ENCODE results near the gene TDRD10. TPM values are rescaled to one million over a fixed set of nuclear protein-coding genes. Genes with fewer than 3 reads are reported as not detected.

Gene TDRD10
- total RNA-seq, 1 experiment from 2014 or later: not detected

DNA sequence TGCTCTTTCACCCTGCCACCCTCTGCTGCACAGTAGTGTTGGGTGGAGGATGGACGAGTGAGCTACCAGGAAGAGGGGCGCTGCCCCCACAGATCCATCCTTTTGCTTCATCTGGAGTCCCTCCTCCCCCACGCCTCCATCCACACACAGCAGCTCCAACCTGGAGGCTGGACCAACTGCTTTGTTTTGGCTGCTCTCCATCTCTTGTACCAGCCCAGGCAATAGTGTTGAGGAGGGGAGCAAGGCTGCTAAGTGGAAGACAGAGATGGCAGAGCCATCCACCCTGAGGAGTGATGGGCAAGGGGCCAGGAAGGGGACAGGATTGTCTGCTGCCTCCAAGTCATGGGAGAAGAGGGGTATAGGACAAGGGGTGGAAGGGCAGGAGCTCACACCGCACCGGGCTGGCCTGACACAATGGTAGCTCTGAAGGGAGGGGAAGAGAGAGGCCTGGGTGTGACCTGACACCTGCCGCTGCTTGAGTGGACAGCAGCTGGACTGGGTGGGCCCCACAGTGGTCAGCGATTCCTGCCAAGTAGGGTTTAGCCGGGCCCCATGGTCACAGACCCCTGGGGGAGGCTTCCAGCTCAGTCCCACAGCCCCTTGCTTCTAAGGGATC, 74.0 kb downstream of the TDRD10 start:
- no peak for DNase-seq (ENCODE audit: low read depth)

DNA sequence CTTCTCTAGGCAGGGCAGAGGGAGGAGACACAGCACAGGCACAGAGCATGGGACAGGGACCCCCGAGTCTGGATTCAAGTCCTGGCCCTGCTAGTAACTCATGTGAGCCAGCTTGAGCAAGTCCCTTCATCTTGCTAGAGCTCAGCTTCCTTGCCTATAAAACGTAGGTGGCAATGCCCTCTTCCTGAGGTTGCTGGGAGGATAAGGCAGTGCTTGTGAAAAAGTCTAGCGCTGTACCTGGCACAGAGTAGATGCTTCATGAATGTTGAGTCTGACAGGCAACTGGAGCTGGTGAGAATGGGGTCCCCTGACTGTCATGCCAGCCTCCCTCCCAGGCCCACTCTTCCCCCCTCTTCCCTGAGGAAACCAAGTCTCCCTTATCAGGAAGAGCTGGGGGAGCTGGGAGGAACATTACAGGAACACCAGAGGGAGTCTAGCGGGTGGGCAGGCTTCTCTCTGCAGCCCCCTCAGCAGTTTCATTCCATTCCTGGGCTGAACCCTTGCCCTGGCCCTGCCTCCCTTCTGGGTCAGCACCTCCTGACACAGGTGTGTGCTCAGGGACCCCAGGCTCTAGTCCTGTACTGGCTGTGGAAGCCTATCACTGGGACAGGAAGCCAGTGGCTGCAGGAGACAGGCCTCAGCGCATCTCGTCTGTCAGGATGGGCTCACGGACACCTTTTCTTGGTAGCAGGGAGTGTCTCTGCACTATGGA, 75.5 kb downstream of the TDRD10 start:
- no peak for DNase-seq (ENCODE audit: low read depth)

- DNase-seq (ENCODE audit: low read depth): no peak
Observed at GRCh38 chr1:154578058-154578418, 76.0 kb downstream of the TDRD10 start.

GRCh38 chr1:154579374-154579773, 77.4 kb downstream of the TDRD10 start:
- no peak for DNase-seq (ENCODE audit: low read depth)

GRCh38 chr1:154581766-154582165, 79.7 kb downstream of the TDRD10 start:
- no peak for DNase-seq (ENCODE audit: low read depth)

DNA sequence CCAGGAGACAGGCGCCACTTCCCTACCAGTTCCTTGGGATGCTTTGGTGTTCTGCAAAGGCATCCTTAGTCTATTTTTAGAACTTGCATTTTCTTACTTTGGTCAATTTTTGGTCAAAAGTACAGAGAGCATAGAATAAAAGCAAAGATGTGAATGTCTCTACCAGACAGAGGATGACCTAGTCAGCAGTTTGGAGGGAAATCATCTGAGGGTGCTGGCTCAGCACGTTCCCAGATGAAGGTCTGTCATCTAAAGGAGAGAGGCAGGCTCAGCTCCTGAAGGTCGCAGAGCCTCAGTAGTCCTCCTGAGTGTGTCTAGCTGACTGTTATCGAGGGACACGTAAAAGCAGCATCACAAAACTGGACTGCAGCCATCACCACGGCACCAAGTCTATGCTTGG, 80.9 kb downstream of the TDRD10 start:
- DNase-seq (ENCODE audit: low read depth): no peak

DNA sequence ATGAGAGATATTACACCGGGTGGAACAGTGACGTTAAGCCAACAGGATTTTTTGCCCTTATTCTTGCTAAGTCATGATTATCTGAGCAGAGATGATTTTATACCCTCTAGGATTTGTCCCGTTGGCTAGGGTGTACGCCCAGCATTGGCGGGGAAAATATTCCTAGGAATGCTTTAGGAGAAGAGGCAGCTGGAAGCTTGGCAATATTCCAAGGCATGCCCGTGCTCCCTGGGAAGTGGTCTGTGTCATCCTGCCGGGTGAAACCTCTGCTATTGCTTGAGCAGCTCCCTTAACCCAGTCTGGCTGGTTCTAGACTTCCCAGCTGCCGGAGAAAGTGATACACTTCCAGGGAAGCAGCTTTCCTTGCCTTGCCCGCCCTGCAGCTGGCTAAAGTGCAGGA, 81.8 kb downstream of the TDRD10 start:
- DNase-seq (ENCODE audit: low read depth): no peak

DNA sequence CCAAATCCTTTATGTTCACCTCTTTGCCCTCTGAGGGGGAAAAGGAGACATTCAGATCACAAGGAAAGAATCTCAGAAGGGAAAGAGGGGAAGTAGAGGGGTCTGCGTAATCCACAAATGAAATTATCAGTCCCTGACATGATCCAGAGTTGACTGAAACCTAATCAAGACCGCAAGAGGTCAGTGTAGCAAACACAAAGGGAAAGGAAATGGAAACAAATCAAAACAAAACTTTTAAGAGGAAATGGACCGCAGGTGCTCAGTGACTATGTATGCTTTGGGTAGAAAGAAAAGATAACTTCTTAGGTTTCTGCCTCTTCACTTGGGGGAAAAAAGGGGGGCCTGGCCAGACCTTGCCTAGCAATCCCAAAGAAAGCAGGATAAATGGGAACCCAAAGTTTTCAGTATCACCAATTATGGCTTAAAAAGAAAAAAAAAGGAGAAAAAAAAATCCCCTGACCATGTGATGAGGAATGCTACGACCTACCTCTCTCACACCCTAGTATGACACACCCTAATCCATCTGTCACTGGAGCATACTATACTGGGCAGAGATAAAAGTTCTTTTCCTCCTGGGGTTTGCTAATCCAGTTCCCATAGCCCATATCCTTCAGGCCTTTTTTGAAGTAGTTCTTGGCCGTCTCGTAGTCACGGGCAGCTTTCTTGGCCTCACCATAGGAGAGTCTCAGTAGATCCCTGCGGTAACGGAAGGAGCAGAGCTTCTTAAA, 82.4 kb downstream of the TDRD10 start:
- DNase-seq (ENCODE audit: low read depth): no peak

- no peak for DNase-seq (ENCODE audit: low read depth)
Observed at GRCh38 chr1:154586231-154586630, 84.2 kb downstream of the TDRD10 start.

DNA sequence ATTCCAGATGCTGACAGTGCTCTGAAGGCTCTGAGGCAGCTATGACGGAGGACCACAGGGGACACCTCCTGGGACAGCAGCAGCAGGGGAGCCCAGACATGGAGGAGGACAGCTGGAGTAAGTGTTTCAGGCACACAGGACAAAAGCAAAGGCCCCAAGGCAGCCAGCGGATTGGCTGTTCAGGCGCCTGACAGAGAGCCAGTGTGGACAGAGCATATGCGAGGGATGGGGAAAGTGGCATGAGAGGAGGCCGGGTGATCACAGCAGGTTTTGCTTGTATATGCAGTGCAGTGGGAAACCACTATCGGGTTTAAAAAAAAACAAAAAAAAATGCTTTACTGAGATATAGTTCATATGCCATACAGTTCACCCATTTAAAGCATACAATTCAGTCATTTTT, 84.6 kb downstream of the TDRD10 start:
- no peak for DNase-seq (ENCODE audit: low read depth)

GRCh38 chr1:154589780-154590179, 87.8 kb downstream of the TDRD10 start:
- no peak for DNase-seq (ENCODE audit: low read depth)

DNA sequence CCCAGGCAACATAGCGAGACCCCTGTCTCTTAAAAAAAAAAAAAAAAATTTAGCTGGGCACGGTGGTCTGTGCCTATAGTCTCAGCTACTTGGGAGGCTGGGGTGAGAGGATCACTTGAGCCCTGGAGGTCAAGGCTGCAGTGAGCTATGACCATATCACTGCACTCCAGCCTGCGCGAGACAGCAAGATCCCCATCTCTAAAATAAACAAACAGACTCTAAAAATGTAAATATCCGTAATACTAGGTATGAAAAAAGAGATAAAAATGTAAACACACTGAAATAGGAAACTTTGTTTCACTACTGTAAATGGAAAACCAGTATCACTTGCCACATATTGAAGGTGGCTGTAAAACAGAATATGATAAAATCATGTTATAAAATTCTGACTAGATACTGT, 88.7 kb downstream of the TDRD10 start:
- no peak for DNase-seq (ENCODE audit: low read depth)

DNA sequence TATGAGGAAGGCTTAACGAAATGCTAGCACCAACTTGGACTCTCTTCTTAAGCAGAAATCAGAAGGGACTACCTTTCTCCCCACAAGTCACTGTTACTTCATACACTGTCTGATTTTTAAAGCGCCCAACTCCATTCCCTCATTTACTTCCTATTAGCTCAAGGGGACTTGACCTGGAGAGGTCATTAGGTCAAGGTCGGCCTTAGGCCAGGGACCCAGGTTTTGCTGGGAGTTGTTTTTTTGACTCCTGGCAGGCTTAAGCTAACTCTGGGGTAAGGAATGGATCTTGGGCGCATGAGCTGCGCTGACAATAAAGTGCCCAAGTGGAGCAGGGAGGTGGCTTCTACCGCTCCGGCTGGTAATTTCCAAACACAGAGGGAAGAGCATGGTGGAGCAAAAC, 89.2 kb downstream of the TDRD10 start:
- no peak for DNase-seq (ENCODE audit: low read depth)

- no peak for DNase-seq (ENCODE audit: low read depth)
Observed at GRCh38 chr1:154593390-154593789, 91.4 kb downstream of the TDRD10 start.

DNA sequence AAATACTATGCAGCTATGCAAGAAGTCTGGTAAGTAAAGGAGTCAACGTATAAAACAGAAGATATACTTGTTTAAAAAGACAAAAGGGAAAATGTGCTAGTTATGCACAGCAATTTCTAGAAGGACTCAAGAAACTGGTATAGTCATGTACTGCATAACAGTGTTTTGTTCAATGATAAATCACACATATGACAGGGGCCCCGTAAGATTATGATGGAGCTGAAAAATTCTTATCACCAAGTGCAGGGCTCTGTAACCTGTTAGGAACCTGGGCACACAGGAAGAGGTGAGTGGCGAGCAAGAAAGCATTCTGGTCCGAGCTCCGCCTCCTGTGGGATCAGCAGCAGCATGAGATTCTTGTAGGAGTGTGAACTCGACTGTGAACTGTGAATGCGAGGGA, 92.8 kb downstream of the TDRD10 start:
- no peak for DNase-seq (ENCODE audit: low read depth)

DNA sequence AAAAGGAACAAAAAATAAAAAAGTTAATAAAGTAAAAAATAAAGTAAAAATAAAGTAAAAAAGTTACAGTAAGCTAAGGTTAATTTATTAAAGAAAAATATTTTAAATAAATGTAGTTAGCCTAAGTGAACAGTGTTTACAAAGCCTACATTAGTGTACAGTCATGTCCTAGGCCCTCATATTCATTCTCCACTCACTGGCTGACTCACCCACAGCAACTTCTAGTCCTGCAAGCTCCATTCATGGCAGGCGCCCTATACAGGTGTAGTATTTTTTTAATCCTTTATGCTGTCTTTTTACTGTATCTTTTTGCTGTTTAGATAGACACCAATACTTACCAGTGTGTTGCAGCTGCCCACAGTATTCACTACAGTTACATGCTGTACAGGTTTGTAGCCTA, 93.6 kb downstream of the TDRD10 start:
- peak; percentile 56 for DNase-seq (ENCODE audit: low read depth)

Other genes starting within 250 kb of the TDRD10 start
- gene HAX1, start 229.6 kb upstream of the TDRD10 start, total RNA-seq (2014; rRNA removed; shearing (Covaris generic)): 137 and 173 TPM in 2 replicates
- gene AQP10, start 181.1 kb upstream of the TDRD10 start, total RNA-seq (2014; rRNA removed; shearing (Covaris generic)): not detected in 2 replicates
- gene ATP8B2, start 176.7 kb upstream of the TDRD10 start, total RNA-seq (2014; rRNA removed; shearing (Covaris generic)): 126 and 169 TPM in 2 replicates
- 13.8 and 25.4 TPM in 2 replicates for gene IL6R, start 96.9 kb upstream of the TDRD10 start, total RNA-seq (2014; rRNA removed; shearing (Covaris generic))
- gene SHE, start 193 bp downstream of the TDRD10 start, total RNA-seq (2014; rRNA removed; shearing (Covaris generic)): not detected in 2 replicates
- gene UBE2Q1, start 56.4 kb downstream of the TDRD10 start, total RNA-seq (2014; rRNA removed; shearing (Covaris generic)): 32.8 and 38.4 TPM in 2 replicates
- gene CHRNB2, start 65.6 kb downstream of the TDRD10 start, total RNA-seq (2014; rRNA removed; shearing (Covaris generic)): 0.17 and 0.88 TPM in 2 replicates
- 98.3 and 107 TPM in 2 replicates for gene ADAR, start 106.0 kb downstream of the TDRD10 start, total RNA-seq (2014; rRNA removed; shearing (Covaris generic))

Data from HT1080 (cell line).